HG03460 (cell line): ENCODE data around the gene WNT3A.
A peak's percentile ranks its signal among the peaks of the same experiment; 100 is the strongest.

Experiments
- ATAC-seq: cut with Tn5 transposase; IDR thresholded peaks from one replicate; pipeline ENCODE4 v1.9.1; 2021; ENCODE audit not compliant: unreplicated experiment

Gene WNT3A

GRCh38 chr1:228030451-228031201 lies 23.8 kb downstream of the WNT3A start:
- no peak for ATAC-seq

GRCh38 chr1:228031276-228031995 lies 24.6 kb downstream of the WNT3A start:
- no peak for ATAC-seq

- no peak for ATAC-seq
Observed at GRCh38 chr1:228032041-228032440, 25.2 kb downstream of the WNT3A start.

GRCh38 chr1:228033376-228033775 lies 26.6 kb downstream of the WNT3A start:
- no peak for ATAC-seq

- no peak for ATAC-seq
Observed at GRCh38 chr1:228034954-228035837, 28.4 kb downstream of the WNT3A start.

- no peak for ATAC-seq
Observed at GRCh38 chr1:228035844-228036243, 29.0 kb downstream of the WNT3A start.

- no peak for ATAC-seq
Observed at GRCh38 chr1:228036701-228037231, 30.0 kb downstream of the WNT3A start.

GRCh38 chr1:228037401-228038386 lies 30.9 kb downstream of the WNT3A start:
- ATAC-seq, result peak; percentile 73

GRCh38 chr1:228038387-228039005 lies 31.7 kb downstream of the WNT3A start:
- ATAC-seq, result no peak

- no peak for ATAC-seq
Observed at GRCh38 chr1:228039006-228039903, 32.5 kb downstream of the WNT3A start.

- ATAC-seq, result no peak
Observed at GRCh38 chr1:228039986-228040385, 33.2 kb downstream of the WNT3A start.

GRCh38 chr1:228041316-228041715 lies 34.5 kb downstream of the WNT3A start:
- ATAC-seq, result no peak

- ATAC-seq, result no peak
Observed at GRCh38 chr1:228042508-228042907, 35.7 kb downstream of the WNT3A start.

GRCh38 chr1:228043281-228043848 lies 36.6 kb downstream of the WNT3A start:
- ATAC-seq, result no peak

- no peak for ATAC-seq
Observed at GRCh38 chr1:228044961-228045360, 38.2 kb downstream of the WNT3A start.

- no peak for ATAC-seq
Observed at GRCh38 chr1:228045405-228045804, 38.6 kb downstream of the WNT3A start.

GRCh38 chr1:228045871-228046270 lies 39.1 kb downstream of the WNT3A start:
- no peak for ATAC-seq
